Stimulated activated CD8-positive, alpha-beta memory T cell treated with anti-CD3 and anti-CD28 coated beads, Interleukin-12 subunit alpha, Interleukin-12 subunit beta, amount 100 ng/mL, for 1 hour (primary cell): Measurements from ENCODE around the gene GINS1.

ENCODE experiments used
- DNase-seq: peaks from one replicate; pipeline ENCODE4 v3.0.0-alpha.2; 2020; ENCODE audit warnings: low read depth

GINS1 gene

DNA sequence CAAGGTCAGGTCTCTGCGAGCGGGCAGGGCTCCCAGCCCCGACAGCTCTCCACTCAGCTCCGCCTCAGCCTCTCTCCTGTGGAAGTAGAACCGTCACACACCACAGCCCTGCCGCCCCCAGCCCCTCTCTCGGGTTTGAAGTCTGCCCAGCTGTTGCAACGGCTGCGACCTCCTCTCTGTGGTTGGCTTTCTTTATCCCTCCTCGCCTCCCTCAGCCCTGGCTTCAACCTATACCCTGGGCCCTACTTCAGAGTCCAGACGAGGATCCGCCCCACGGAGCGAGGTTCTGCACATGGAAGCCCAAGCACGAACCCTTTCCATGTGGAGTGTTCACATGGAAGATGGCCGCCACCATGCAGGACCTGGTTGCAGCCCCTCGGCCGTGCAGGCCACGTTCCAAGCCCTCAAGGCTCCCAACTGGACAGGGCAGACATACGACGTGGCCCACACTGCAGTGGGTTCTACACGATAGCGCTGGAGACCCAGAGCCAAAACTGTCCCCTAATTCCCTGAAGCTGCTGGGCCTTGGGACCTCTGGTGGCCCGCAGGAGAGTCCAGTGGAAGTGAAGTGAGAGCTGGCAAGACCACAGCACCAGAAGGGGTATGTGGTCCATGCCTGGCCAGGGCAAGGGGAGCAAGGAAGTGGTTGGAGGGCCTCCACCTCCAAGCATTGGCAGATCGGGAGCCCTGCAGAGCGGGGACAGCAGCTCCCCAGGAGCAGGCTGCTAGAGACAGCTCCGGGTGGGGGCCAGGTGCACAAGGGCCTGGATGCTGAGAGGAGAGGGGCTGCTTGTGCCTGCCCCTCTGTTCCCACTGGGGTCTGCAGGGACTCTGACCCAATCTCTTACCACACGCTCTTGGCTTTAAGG lies 69.8 kb downstream of the GINS1 start:
- DNase-seq: no peak

DNA sequence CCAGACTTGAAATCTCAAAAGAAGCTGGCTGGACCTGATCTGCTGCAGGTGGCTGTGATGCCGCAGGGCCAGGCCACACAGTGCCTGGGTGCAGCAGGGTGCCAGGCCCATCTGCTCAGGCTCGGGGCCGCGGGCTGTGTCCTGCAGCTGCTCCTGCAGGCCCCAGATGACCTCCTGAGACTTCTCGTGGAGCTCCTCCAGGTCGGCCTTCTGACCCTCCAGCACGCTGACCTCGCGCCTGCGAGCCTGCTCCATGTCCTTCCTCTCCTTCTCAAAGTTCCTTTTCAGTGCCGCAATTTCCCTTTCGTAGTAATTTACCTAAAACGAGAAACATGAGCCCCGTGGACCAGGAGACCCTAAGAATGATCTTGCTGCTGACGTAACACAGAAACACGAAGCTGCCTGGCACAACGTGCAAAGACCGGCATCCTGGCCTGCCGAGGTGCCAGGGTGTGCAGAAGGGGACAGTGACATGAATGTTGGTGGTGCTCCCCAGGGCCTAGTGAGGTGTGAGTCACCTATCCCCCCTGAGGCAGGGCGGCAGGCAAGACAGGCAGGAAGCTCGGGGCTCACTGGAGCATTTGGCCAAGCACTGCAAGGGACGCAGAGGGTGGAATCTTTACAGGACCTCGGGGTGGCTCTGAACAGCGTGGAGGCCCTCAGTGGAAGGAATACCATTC lies 71.6 kb downstream of the GINS1 start:
- DNase-seq: no peak

DNA sequence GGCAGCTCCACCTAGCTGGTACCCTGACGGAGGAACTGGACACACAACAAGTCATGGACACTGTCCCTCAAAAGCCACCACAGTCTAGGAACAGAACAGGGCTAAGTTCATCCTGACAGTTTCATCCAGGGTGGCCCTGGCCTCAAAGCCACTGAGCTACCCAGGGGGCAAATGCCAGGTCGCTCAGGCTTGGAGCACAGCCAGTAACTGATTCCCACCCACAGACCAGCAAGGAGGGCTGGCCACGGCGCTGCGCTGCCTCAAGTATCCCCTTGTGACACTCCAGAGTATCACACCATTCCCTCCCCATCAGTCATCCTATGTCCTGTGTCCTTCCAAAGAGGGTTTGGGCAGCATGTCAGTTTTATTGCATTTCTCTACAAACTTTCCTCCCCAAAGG lies 72.2 kb downstream of the GINS1 start:
- DNase-seq: no peak

DNA sequence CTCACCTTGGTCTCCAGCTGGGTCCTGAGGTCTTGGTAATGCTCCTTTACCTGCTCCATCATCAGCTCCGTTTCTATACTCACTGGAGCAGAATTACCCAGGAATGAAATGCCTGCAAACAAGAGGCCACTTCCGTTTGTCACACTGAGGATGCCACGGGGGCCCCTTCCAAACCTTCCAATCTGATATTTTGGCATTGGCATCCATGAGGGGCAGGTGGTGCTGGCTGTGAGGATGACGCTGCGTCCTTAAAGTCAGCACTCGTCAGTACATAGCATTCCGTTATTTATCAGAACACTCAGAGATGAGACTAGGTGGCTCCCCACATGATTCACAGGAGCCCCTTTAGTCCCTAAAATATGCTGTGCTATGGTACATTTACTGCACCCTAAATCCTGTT lies 72.7 kb downstream of the GINS1 start:
- DNase-seq: no peak

DNA sequence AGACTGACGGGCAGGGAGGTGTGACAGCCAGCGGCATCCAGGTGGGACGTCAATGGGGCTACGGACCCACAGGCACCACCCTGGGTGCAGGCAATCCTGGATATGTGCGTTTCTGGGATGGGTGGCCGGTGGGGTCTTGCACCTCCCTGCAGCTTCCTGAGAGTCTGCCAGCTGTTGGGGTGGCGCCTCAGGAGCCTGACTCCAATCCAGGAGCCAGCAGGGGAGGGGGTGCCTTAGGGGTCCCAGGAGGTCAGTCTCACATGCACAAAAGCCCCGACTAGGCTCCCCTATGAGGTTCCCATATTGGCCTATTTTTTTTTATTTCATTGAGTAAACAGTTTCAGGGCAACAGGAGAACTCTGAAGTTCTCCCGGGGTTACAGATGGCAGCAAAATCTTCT lies 73.3 kb downstream of the GINS1 start:
- no peak for DNase-seq

DNA sequence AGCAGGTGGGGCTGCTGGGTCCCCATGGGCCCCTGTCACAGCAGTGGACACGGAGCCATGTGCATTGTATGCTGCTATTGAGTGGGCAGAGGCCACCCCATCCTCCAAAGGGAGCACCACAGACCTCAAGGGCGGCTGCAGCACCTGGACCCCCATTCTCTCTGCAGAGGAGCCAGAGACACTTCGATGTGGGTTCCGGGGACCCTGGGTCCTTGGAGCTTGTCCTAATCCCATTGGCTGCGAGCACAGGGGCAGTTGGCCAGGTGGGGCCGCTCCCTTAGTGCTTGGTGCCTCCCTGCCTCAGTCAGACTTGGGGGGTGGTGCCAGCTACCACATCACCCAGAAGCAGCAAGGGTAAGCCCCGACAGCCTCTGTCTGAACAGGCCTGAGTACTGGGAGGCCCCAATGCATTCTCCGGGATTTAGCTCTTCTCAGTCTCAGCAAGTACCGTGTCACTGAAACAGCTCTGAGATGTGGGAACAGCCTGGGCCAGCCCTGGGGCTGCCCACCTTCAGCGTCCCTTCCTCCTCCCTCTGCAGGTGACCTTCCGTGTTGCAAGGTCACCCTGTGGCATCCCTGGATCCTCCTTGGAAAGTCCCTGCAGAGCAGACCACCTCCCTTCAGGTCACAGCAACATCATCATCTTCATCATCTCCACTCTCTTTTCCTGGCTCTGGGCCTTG lies 73.9 kb downstream of the GINS1 start:
- DNase-seq: no peak

DNA sequence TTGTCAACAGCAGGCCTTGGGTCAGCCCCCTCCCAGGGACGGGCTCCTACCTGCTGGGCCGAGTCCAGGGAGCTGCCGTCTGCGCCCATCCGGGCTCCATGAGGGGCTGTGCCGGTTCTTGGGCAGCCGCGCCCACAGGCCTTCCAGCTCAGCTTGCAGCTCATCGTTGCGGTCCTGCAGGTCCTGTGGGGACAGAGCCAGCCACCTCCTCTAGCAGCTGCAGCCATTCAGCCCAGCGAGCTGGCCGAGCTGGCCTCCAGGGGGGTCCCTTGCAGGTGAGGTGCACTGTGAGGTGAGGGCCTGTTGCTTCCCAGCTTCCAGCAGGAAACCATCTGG lies 74.4 kb downstream of the GINS1 start:
- no peak for DNase-seq

DNA sequence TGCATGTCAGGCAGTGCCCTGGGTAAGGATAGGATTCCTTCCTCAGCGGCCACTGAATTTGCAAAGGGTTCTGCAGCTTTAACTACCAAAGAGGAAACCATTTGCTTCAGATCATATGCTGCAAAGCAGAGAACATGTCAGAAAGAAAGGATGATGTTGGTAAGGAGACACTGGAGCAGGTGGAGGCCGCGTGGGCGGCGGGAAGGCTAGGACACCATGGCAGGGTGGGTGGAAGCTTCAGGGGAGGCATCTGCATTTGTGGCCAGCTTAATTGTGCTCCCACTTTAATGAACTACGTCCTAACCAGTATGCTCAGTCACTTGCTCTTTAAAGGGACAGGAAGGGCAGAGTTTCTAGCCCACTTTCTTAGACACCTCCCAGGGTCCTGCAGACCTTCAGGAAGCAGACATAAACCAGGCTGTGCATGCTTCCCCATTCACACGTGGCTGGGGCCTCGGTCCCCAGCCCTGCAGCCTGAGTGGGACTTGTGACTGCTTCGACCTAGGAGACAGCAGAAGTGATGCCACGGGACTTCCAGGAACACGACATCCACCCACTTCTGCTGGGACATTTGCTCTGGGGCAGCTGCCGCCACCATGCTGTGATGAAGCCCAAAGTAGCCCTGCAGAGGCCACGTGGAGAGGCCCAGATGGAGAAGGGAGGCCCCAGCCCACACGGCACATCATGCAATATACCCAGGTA lies 76.1 kb downstream of the GINS1 start:
- DNase-seq: no peak

DNA sequence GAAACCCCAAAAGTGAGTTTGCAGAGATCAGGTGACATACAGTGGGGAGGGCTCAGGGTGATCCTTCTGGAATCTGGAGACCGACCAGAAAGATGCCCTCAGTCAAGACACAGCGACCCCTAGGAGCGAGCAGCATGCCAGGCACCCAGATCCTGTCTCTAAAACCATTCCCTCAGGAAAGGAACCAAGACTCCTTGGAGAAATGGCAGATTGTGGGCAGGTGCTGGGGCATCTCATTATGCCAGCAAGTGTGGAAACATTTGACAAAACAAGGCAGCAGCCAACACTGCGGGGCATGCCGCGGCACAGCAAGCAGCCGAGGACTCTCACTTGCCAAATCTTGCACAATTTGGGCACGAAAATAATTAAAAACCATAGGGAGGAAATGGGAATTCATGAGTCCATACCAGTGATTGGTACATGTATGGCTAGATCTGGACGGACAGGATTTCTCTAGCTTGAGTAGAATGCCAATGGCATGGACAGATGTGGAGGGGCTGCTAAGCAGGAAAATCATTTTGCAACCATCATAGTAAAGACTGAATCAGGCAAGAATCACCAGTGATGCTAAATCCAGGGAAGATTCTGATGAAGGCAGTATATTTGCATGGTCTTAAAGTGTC lies 76.9 kb downstream of the GINS1 start:
- DNase-seq: no peak

DNA sequence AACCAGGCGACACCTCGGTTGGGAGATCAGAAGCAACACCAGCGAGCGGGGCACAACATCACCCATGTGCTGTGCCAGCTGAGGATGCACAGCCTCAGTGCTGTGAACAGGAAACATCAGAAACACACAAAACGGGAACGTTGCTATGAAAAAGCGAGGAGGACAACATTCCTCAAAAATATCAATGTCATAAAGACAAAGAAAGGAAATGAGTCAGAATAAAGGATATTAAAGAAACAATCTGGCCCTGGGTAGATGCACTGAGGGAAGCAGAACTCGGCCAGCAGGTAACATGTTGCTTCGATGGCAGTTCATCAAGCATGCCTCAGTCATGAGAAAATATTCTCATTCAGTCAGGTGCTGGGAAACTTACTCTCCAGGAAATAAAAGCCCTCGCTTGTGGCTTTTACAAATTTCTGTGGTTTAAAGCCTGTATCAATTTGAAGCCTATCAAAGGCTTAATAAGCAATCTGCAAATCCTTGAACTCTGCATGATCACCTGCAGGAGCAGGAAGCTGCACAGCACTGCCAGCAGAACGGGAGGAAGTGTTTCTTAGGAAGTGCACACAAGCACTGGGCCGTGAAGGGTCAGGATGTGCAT lies 77.5 kb downstream of the GINS1 start:
- DNase-seq: no peak

DNA sequence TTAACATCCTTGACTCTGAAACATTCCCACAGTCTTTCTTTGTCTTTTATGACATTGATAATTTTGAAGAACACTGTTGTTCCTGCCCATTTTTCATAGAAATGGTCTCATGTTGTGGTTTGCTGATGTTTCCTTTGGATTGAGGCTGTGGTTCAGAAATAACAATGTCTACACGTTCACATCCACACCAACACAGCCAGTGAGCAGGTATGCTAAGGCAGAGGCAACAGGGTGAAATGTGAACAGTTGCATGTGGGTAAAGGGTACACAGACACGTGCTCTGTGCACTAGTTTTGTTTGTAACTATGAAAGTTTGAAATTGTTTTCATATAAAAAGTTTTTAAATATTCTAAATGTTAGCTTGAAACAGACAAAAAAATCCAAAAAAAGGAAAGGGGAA lies 78.4 kb downstream of the GINS1 start:
- no peak for DNase-seq

DNA sequence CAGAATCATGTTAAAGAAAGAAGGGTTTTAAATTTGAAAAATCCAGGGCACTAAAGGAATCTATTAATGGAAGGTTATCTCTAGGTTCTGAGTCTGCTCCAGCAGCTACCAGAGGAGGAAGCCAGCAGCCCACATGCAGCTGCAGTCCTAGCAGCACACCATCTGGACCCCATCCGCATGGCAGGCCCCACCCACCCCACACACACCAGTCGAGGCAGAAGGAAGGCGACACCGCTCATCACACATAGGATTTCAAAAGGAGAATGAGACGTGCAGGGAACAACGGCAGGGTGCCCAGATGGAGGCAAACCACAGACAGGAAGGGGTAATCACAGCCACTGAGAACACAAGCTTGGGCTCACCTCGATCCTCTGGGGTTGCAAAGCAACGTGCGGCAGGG lies 78.9 kb downstream of the GINS1 start:
- no peak for DNase-seq

DNA sequence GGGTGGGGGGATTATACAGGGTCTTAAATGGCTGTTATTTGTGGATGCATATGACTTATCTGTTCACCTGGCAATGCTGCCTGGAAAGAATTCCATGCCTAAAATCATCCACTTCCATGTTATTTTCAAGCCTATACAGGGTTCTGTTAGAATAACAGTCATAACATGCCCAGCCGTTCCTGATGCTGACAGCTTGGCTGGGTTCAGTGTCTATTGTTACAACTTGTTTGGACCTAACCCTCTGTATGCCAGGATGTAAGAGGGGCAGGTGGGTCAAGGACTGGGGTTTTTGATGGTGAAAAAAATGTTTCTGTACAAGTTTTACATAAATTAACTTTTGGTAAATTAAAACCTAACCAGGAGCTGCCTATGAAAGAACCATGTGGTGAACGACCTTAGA lies 79.8 kb downstream of the GINS1 start:
- no peak for DNase-seq

DNA sequence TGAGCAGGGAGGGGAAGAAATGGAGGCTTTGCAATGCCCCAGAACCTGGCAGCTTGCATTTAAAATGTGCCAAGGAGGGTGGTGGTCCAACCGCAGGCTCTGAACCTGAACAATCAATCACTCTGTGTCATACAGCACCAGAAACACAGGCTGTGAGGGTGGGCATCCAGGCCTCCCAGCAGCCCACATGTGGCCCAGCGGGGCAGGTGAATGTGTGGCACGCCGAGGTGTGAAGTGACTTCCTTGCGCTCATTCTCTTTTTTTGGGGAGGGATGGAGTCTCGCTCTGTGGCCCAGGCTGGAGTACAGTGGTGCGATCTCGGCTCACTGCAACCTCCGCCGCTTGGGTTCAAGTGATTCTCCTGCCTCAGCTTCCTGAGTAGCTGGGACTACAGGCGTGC lies 80.5 kb downstream of the GINS1 start:
- no peak for DNase-seq

DNA sequence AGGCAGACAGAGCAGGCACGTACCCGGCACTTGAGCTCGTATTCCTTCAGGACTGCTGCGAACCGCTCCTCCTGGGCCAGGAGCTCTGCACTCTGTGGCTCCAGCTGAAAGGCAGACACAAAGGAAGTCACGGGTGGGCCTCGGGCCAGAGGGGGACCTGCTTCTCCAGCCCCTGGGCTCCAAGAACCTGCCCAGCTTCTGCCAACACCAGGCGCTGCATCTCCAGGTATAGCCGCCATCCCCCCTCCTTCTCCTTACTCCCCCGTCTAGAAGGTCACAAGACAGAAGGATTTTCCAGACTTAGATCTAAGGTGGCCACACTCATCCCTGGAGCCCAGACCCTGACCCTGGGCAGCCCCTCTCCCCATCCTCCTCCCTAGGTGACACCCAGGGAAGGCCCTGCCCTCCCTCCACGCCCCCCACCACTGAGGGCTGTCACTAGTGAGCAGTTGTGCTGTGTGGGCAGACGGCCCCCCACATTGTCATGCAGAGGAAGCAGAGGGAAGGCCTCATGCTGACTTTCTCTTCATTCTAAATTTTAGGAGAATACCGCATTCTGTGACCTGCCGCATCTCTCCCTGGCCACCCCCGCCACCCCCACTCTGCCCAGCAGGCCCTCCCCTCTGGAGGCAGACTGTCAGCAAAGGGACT lies 81.9 kb downstream of the GINS1 start:
- no peak for DNase-seq

DNA sequence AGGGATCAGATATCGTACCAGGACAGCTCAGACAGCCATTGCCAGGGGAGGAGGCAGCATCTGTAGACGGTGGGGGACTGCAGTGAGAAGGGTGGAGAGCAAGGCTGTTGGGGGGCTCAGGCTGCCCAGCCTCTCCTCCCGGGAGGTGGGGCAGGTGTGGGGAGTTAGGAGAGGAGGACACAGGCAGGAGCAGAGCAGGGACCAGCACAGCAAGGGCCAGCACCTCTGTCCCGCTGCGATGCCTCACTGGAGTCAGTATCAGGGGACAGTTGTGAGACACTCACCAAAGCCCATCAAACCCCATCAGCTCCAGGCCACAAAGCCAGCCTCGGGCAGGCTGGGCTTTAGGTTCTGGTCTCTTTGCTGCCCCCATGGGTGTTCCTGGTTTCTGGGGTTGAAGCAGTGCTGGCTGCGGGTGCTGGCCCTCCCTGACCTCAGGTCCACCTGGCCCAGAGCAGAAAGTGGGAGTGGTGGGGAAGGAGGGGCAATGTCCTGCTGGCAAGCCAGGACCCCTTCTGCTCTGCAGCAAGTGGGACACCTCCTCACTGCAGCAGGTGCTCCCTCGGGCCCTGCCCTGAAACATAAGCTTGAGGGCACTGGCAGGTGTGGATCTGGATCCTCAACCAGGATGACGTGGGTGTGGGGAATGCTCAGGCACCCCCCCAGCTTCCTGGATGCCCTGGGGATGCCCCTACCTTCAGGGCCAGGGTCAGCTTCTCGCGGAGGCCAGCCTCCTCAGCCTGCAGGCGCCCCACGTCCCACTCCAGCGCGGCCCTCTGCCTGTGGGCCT lies 83.4 kb downstream of the GINS1 start:
- DNase-seq: no peak

DNA sequence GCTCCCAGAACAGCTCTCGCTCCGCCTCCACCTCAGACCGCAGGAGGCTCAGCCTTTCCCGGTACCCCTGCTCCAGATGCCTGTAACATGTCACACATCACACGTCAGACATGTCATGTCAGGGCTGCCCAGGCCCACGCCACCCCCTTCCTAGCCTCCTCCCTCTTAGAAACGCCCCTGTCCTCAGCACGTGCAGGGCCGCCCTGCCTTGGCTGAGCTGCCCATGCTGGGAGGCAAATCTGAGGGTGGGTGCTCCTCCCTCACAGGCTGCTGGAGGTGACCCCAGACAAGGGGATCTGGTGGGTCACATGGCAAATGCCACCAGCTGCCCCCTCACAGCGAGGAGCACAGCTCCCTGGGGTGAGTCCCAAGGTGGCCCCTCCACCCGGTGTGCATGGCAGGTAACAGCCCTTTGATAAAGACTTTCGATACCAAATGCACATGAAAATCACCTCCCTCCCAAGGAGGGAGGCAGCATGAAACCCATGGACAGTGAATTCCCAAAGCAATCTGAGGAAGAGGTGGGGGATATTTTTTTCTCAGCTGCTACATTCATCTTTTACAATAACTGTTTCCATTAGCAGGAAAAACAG lies 84.1 kb downstream of the GINS1 start:
- DNase-seq: no peak

DNA sequence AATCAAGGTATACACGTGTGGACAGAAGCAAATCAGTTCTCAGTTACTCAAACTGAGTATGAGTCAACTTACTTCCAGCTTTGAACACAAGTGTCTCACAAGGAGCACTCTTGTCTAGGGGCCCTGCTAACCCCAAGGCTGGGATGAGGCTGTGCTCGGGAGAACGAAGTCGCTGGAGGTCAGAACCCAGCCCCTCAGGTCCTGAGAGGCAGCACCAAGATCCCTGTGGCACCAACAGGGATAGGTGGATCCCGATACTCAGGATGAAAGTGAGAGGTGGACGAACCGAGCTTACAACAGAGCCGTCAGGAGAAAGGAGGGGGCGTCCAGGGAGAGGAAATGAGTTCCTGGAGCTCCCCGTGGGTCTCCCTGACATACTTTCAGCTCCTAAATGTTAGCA lies 85.7 kb downstream of the GINS1 start:
- DNase-seq: no peak

DNA sequence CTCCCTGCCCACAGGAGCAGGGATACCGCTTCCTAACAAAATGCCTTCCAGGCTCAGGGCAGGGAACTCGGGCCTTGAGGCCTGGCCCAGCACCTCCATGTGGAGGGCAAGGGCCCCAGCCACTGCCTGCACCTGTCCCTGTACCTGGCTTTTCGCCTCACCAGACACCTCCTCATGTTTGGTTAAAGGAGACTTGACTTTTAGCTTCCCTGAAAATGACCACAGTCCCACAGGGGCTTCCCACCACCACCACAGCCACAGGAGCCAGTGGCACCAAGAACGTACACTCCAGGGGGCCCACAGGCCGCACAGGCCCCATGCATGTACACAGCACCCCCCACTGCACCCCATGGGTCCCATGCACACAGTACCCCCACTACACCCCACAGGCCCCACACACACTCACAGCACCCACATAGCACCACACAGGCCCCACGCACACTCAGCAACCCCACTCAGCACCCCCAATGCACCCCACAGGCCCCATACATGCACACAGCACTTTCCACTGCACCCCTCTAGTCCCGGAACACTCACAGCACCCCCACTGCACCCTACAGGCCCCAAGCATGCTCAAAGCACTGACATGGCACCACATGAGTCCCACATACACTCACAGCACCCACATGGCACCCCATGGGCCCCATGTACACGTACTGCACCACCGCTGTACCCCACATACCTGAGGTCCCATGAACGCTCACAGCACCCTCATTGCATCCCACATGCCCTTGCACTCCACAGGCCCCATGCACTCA lies 86.5 kb downstream of the GINS1 start:
- no peak for DNase-seq
